Activated gamma-delta T cell (primary cell): ENCODE results near the gene RFNG.

Experiments used
- DNase-seq: peaks from one replicate; lab custom pipeline; 2025; lab: John Stamatoyannopoulos, UW

The RFNG gene

GRCh38 chr17:82058230-82058854 lies 6.7 kb upstream of the RFNG start:
- no peak for DNase-seq

GRCh38 chr17:82056729-82057621 lies 5.4 kb upstream of the RFNG start:
- DNase-seq, result no peak

- DNase-seq, result no peak
Observed at GRCh38 chr17:82055965-82056728, 4.5 kb upstream of the RFNG start.

GRCh38 chr17:82055023-82055964 lies 3.7 kb upstream of the RFNG start:
- DNase-seq, result no peak

GRCh38 chr17:82054351-82055022 lies 2.9 kb upstream of the RFNG start:
- no peak for DNase-seq

GRCh38 chr17:82053556-82054263 lies 2.1 kb upstream of the RFNG start:
- DNase-seq, result no peak

- no peak for DNase-seq
Observed at GRCh38 chr17:82053130-82053529, 1.5 kb upstream of the RFNG start.

GRCh38 chr17:82052638-82053059 lies 1.0 kb upstream of the RFNG start:
- no peak for DNase-seq

- no peak for DNase-seq
Observed at GRCh38 chr17:82050761-82051641, 610 bp downstream of the RFNG start.

- DNase-seq, result no peak
Observed at GRCh38 chr17:82050152-82050760, 1.4 kb downstream of the RFNG start.

- DNase-seq, result no peak
Observed at GRCh38 chr17:82049521-82049971, 2.1 kb downstream of the RFNG start.

- DNase-seq, result no peak
Observed at GRCh38 chr17:82049106-82049505, 2.5 kb downstream of the RFNG start.

GRCh38 chr17:82048571-82048971 lies 3.0 kb downstream of the RFNG start:
- no peak for DNase-seq

GRCh38 chr17:82047914-82048570 lies 3.6 kb downstream of the RFNG start:
- no peak for DNase-seq

GRCh38 chr17:82047379-82047778 lies 4.2 kb downstream of the RFNG start:
- DNase-seq, result no peak

GRCh38 chr17:82046903-82047302 lies 4.7 kb downstream of the RFNG start:
- DNase-seq, result no peak

GRCh38 chr17:82045936-82046484 lies 5.6 kb downstream of the RFNG start:
- DNase-seq, result no peak

- no peak for DNase-seq
Observed at GRCh38 chr17:82043507-82043906, 8.1 kb downstream of the RFNG start.
